Stomach (tissue), 4 donors: ENCODE measurements around the gene SGTA.

Experiments used
- EP300 ChIP-seq: sonication (generic); formaldehyde crosslinking; IDR thresholded peaks from one replicate; pipeline ENCODE4 v1.6.1; 2017; ENCODE audit warnings: antibody characterized with exemption
- POLR2A ChIP-seq, 4 donors: fragments of 450-650 bp; IDR thresholded peaks; one replicate each; pipeline ENCODE4 v1.6.1; 2016; ENCODE audit warnings: antibody characterized with exemption in 4 of 4, control low read depth in 2 of 4, mild to moderate bottlenecking in 1 of 4, moderate library complexity in 1 of 4
- POLR2AphosphoS5 ChIP-seq, 3 donors: sonication (generic); formaldehyde crosslinking; IDR thresholded peaks; one replicate each; pipeline ENCODE4 v1.6.1; 2016; ENCODE audit warnings: antibody characterized with exemption in 3 of 3
- TF ChIP-seq, protein P1 (sequence below), 7 experiments: fragments of 450-650 bp in 4 of 7; fragments of 200-600 bp in 3 of 7; sonication (generic) in 3 of 7; IDR thresholded peaks; one replicate each; pipeline ENCODE4 v1.5.1; 2016 to 2019; ENCODE audit warnings: antibody characterized with exemption in 7 of 7, control low read depth in 2 of 7, mild to moderate bottlenecking in 1 of 7

GRCh38 chr19:2726160-2726855, 56.8 kb downstream of the SGTA start:
- TF ChIP-seq, protein P1, sequence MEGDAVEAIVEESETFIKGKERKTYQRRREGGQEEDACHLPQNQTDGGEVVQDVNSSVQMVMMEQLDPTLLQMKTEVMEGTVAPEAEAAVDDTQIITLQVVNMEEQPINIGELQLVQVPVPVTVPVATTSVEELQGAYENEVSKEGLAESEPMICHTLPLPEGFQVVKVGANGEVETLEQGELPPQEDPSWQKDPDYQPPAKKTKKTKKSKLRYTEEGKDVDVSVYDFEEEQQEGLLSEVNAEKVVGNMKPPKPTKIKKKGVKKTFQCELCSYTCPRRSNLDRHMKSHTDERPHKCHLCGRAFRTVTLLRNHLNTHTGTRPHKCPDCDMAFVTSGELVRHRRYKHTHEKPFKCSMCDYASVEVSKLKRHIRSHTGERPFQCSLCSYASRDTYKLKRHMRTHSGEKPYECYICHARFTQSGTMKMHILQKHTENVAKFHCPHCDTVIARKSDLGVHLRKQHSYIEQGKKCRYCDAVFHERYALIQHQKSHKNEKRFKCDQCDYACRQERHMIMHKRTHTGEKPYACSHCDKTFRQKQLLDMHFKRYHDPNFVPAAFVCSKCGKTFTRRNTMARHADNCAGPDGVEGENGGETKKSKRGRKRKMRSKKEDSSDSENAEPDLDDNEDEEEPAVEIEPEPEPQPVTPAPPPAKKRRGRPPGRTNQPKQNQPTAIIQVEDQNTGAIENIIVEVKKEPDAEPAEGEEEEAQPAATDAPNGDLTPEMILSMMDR (IDR thresholded peaks at IDR 0.05) = no peak
- TF ChIP-seq POLR2AphosphoS5 (IDR thresholded peaks at IDR 0.05) (no peak), POLR2A (IDR thresholded peaks at IDR 0.05) (no peak), EP300 (no peak)
